T-helper 2 cell treated with Interferon-gamma antibody and Interleukin-4, amounts not matched to agents 100 ng/mL and 5 ng/mL, for 36 hours (primary cell): ENCODE data around the gene SLC17A7. TPM values are rescaled to one million over a fixed set of nuclear protein-coding genes. Genes with fewer than 3 reads are reported as not detected.

Source experiments
- intact Hi-C: fragments of 100-400 bp; cut with micrococcal nuclease; formaldehyde crosslinking; loops from one replicate; pipeline ENCODE4 v1.15.1; 2023
- total RNA-seq: library from RNA; stranded (reverse); gene quantifications from 2 replicates; pipeline ENCODE4 v1.2.3, GENCODE V29; 2022

Gene SLC17A7
- 0.07 and 0.09 TPM in 2 replicates for total RNA-seq

GRCh38 chr19:49441210-49441959 is at the start of gene SLC17A7:
TSS of gene SLC17A7 (minus strand) at chr19:49441527. CDS start at chr19:49441379, 148 bp downstream.
- intact Hi-C loops = loop anchor here (10.0 kb wide), 1 partner anchor 107 kb away; the partner anchor contains the start of gene CD37

- intact Hi-C loops = no loop called here
Measured at GRCh38 chr19:49490287-49491029, 49.1 kb upstream of the SLC17A7 start.

GRCh38 chr19:49489601-49490167 is 48.4 kb upstream of the SLC17A7 start:
- intact Hi-C loops = no loop called here

- intact Hi-C loops = no loop called here
Measured at GRCh38 chr19:49488863-49489537, 47.7 kb upstream of the SLC17A7 start.

GRCh38 chr19:49488046-49488862 is 46.9 kb upstream of the SLC17A7 start:
- intact Hi-C loops = no loop called here

GRCh38 chr19:49487277-49488045 is 46.1 kb upstream of the SLC17A7 start, which contains the start of gene RPL13A:
TSS of gene RPL13A (plus strand) at chr19:49487608. CDS start at chr19:49487630, 22 bp downstream.
- intact Hi-C loops = loop anchor here (1.0 kb wide), 3 partner anchors 9 to 34 kb away; partner anchors contain the start of genes ALDH16A1, FLT3LG and RPS11

- intact Hi-C loops = loop anchor here (1.0 kb wide), 3 partner anchors 10 to 33 kb away; partner anchors contain the start of genes ALDH16A1, FLT3LG and RPS11
Measured at GRCh38 chr19:49486710-49487276, 45.5 kb upstream of the SLC17A7 start.

- intact Hi-C loops = no loop called here
Measured at GRCh38 chr19:49486232-49486631, 44.9 kb upstream of the SLC17A7 start.

- intact Hi-C loops = no loop called here
Measured at GRCh38 chr19:49481020-49481683, 39.8 kb upstream of the SLC17A7 start.

- intact Hi-C loops = loop anchor here (10.0 kb wide), 1 partner anchor 485 kb away; the partner anchor contains the start of genes GYS1 and RUVBL2
Measured at GRCh38 chr19:49479975-49480628, 38.8 kb upstream of the SLC17A7 start.

- intact Hi-C loops = loop anchor here (2.0 to 10.0 kb wide), 4 partner anchors 71 to 481 kb away; partner anchors contain the start of genes CD37, GYS1 and RUVBL2
Measured at GRCh38 chr19:49475995-49476880, 34.9 kb upstream of the SLC17A7 start.

- intact Hi-C loops = loop anchor here (2.0 to 10.0 kb wide), 4 partner anchors 71 to 481 kb away; partner anchors contain the start of genes CD37, GYS1 and RUVBL2
Measured at GRCh38 chr19:49475191-49475917, 34.0 kb upstream of the SLC17A7 start.

- intact Hi-C loops = loop anchor here (1.0 to 10.0 kb wide), 8 partner anchors 13 to 480 kb away; partner anchors contain the start of genes ALDH16A1, CD37, GYS1 and RPL13A
Measured at GRCh38 chr19:49474542-49474924, 33.2 kb upstream of the SLC17A7 start.

- intact Hi-C loops = loop anchor here (1.0 to 10.0 kb wide), 8 partner anchors 13 to 479 kb away; partner anchors contain the start of genes ALDH16A1, CD37, GYS1 and RPL13A
Measured at GRCh38 chr19:49473868-49474541, 32.7 kb upstream of the SLC17A7 start, which contains the start of gene FLT3LG. TSS of gene FLT3LG (plus strand) at chr19:49474215. CDS start at chr19:49474640, 425 bp downstream.

GRCh38 chr19:49473501-49473867 is 32.2 kb upstream of the SLC17A7 start:
- intact Hi-C loops = loop anchor here (10.0 kb wide), 1 partner anchor 479 kb away; the partner anchor contains the start of genes GYS1 and RUVBL2
